GM19455 (cell line): ENCODE results near the gene CFAP20.
"Not testable (repeated sequence)": the region's sequence is repeated elsewhere in the genome, so short reads cannot be mapped to it uniquely, and the experiment has no call there.

Source experiments
- ATAC-seq: cut with Tn5 transposase; IDR thresholded peaks from one replicate; pipeline ENCODE4 v1.9.1; 2021; ENCODE audit not compliant: unreplicated experiment

The CFAP20 gene

GRCh38 chr16:58098207-58099096, 30.7 kb downstream of the CFAP20 start:
- ATAC-seq, result no peak

GRCh38 chr16:58096249-58096648, 32.9 kb downstream of the CFAP20 start:
- no peak for ATAC-seq

GRCh38 chr16:58095575-58095960, 33.6 kb downstream of the CFAP20 start:
- not testable (repeated sequence) for ATAC-seq

GRCh38 chr16:58094791-58095574, 34.2 kb downstream of the CFAP20 start:
- no peak for ATAC-seq

GRCh38 chr16:58094026-58094425, 35.2 kb downstream of the CFAP20 start:
- no peak for ATAC-seq

- not testable (repeated sequence) for ATAC-seq
Measured at GRCh38 chr16:58090396-58090795, 38.8 kb downstream of the CFAP20 start.

- no peak for ATAC-seq
Measured at GRCh38 chr16:58088091-58088490, 41.1 kb downstream of the CFAP20 start.

GRCh38 chr16:58087209-58087913, 41.8 kb downstream of the CFAP20 start:
- ATAC-seq, result no peak

GRCh38 chr16:58086381-58087208, 42.6 kb downstream of the CFAP20 start:
- no peak for ATAC-seq

- ATAC-seq, result no peak
Measured at GRCh38 chr16:58085584-58086251, 43.5 kb downstream of the CFAP20 start.

GRCh38 chr16:58085171-58085570, 44.0 kb downstream of the CFAP20 start:
- ATAC-seq, result no peak

- no peak for ATAC-seq
Measured at GRCh38 chr16:58084635-58085034, 44.5 kb downstream of the CFAP20 start.

- no peak for ATAC-seq
Measured at GRCh38 chr16:58082381-58082780, 46.8 kb downstream of the CFAP20 start.

GRCh38 chr16:58080657-58081056, 48.5 kb downstream of the CFAP20 start:
- not testable (repeated sequence) for ATAC-seq

GRCh38 chr16:58077796-58078195, 51.4 kb downstream of the CFAP20 start:
- no peak for ATAC-seq

GRCh38 chr16:58076514-58076913, 52.7 kb downstream of the CFAP20 start:
- ATAC-seq, result no peak

- ATAC-seq, result no peak
Measured at GRCh38 chr16:58074657-58075056, 54.5 kb downstream of the CFAP20 start.

GRCh38 chr16:58073086-58073485, 56.1 kb downstream of the CFAP20 start:
- ATAC-seq, result not testable (repeated sequence)

- ATAC-seq, result not testable (repeated sequence)
Measured at GRCh38 chr16:58072134-58072533, 57.0 kb downstream of the CFAP20 start.

- no peak for ATAC-seq
Measured at GRCh38 chr16:58070585-58070984, 58.6 kb downstream of the CFAP20 start.
